ENCODE data around the gene PMM1. TPM values are rescaled to one million over a fixed set of nuclear protein-coding genes. Genes with fewer than 3 reads are reported as not detected.
A peak's percentile ranks its signal among the peaks of the same experiment; 100 is the strongest.

The PMM1 gene
- total RNA-seq, 1 donor from 2014 or later, result 49.7 TPM

DNA sequence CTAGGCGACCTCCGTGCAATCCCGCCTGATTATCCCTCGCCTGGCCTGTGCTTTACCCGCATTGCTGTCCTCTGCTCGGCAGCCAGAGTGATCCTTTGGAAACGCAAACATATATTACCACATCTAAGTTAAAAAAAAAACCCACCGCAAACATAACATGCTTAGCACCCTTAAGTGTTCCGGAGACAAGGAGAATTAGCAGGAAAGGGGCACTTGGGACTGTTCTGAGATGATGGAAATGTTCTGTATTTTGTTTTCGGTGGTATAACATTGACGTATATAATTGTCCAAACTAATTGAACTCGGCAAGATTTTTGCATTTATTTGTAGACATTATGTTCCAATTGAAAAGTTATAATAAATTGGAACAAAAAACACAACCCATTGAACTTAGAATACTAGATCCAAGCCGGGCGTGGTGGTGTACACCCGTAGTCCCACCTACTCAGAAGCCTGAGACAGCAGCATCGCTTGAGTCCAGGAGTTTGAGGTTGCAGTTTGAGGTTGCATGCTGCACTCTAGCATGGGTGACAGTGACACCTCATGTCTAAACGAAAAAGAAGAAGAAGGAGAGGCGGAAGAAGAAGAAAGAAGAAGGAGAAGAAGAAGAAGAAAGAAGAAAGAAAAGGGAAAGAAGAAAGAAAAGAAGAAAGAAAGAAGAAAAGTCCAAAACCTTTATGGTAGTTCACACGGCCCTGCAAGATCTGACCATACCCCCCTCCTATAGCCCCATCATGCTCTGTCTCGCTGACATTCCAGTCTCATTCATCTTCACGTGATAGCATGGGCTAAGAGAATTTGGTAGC lies 44.8 kb downstream of the PMM1 start:
- DNase-seq (ENCODE audit: extremely low spot score, unreplicated experiment), result no peak
- H3K4me3 Mint-ChIP-seq (ENCODE audit: unreplicated experiment), result peak overlapping the region; percentile 93
- TF ChIP-seq, protein P1, sequence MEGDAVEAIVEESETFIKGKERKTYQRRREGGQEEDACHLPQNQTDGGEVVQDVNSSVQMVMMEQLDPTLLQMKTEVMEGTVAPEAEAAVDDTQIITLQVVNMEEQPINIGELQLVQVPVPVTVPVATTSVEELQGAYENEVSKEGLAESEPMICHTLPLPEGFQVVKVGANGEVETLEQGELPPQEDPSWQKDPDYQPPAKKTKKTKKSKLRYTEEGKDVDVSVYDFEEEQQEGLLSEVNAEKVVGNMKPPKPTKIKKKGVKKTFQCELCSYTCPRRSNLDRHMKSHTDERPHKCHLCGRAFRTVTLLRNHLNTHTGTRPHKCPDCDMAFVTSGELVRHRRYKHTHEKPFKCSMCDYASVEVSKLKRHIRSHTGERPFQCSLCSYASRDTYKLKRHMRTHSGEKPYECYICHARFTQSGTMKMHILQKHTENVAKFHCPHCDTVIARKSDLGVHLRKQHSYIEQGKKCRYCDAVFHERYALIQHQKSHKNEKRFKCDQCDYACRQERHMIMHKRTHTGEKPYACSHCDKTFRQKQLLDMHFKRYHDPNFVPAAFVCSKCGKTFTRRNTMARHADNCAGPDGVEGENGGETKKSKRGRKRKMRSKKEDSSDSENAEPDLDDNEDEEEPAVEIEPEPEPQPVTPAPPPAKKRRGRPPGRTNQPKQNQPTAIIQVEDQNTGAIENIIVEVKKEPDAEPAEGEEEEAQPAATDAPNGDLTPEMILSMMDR (IDR thresholded peaks at IDR 0.05), result no peak
- no peaks in the 10 kb centered on the region for H3K36me3 Mint-ChIP-seq (ENCODE audit: unreplicated experiment)
- H3K27ac Mint-ChIP-seq (ENCODE audit: unreplicated experiment), result peak overlapping the region; percentile 88
- H3K9me3 Mint-ChIP-seq (ENCODE audit: unreplicated experiment), result no peaks in the 10 kb centered on the region
- peaks cover 32% of the 10 kb centered on the region for H3K4me1 Mint-ChIP-seq (ENCODE audit: unreplicated experiment)
- H3K27me3 Mint-ChIP-seq (ENCODE audit: unreplicated experiment), result no peaks in the 10 kb centered on the region

DNA sequence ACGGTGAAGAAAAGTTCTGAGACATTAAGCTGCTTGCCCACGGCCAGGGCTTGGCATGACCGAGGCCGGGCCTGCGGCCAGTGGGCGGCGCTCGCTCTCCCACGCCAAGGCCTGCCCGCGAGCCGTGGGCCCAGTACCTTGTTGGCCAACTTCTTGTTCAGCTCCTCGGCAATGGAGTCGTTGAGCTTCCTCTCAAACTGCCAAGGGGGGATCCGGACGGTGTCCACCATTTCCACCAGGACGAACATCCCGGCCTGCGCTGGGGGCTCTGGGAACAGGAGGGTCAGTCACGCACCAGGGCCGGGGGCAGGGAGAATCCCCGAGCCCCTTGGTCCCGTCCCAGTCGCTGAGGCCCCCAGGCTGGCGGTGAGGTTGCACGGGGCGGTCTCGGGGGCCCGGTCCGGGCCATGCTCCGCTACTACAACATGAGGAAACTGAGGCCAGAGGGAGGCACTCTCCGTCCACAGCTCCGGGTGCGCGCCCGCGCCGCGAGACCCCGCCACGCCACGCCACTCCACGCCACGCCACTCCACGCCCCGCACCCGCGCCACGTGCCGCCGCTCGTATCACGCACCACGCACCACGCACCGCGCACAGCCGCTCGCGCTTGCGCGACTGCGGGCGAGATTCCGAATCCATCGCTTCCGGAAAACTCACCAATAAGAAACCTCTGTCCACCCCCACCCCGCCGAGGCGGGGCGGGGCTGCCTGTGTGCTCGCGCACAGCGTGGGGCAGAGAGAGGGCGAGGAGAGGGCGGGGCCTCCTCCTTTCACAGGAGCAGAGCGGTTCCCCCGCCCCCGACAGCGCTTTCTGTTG lies 45.6 kb downstream of the PMM1 start, which contains the start of gene POLR3H:
Gene POLR3H, minus strand, starts transcription at position 617 of the 817 bp plus-strand sequence. Its CDS starts 369 bp downstream, at position 248.
- DNase-seq (ENCODE audit: extremely low spot score, unreplicated experiment), result peak; percentile 99
- peaks cover 3% of the 10 kb centered on the region for H3K36me3 Mint-ChIP-seq (ENCODE audit: unreplicated experiment)
- peaks cover 32% of the 10 kb centered on the region for H3K4me1 Mint-ChIP-seq (ENCODE audit: unreplicated experiment)
- peak within 1 kb of the TSS; percentile 88 for H3K27ac Mint-ChIP-seq (ENCODE audit: unreplicated experiment)
- peak within 1 kb of the TSS; percentile 93 for H3K4me3 Mint-ChIP-seq (ENCODE audit: unreplicated experiment)
- TF ChIP-seq, protein P1 (IDR thresholded peaks at IDR 0.05), result peak; percentile 83
- no peaks in the 10 kb centered on the region for H3K27me3 Mint-ChIP-seq (ENCODE audit: unreplicated experiment)
- no peaks in the 10 kb centered on the region for H3K9me3 Mint-ChIP-seq (ENCODE audit: unreplicated experiment)

DNA sequence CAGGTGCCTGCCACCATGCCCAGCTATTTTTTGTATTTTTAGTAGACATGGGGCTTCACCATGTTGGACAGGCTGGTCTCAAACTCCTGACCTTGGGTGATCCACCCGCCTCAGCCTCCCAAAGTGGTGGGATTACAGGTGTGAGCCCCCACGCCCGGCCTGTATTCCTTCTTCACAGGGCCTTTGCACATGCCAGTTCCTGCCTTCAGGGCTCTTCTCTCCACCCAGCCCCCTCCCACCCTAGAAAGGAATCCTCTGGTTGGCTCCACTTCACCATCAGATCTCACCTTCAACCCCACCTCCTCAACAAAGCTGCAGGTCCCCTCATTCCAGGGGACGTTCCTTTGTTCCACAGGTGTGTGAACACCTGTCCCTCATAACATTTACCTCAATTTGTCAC lies 47.4 kb downstream of the PMM1 start:
- Mint-ChIP-seq H3K36me3 (ENCODE audit: unreplicated experiment) (peaks cover 3% of the 10 kb centered on the region), H3K4me1 (ENCODE audit: unreplicated experiment) (peaks cover 32% of the 10 kb centered on the region), H3K4me3 (ENCODE audit: unreplicated experiment) (peak overlapping the region; percentile 93), H3K27me3 (ENCODE audit: unreplicated experiment) (no peaks in the 10 kb centered on the region), H3K27ac (ENCODE audit: unreplicated experiment) (no peak overlapping the region), H3K9me3 (ENCODE audit: unreplicated experiment) (no peaks in the 10 kb centered on the region)
- no peak for DNase-seq (ENCODE audit: extremely low spot score, unreplicated experiment)
- TF ChIP-seq, protein P1 (IDR thresholded peaks at IDR 0.05), result no peak

DNA sequence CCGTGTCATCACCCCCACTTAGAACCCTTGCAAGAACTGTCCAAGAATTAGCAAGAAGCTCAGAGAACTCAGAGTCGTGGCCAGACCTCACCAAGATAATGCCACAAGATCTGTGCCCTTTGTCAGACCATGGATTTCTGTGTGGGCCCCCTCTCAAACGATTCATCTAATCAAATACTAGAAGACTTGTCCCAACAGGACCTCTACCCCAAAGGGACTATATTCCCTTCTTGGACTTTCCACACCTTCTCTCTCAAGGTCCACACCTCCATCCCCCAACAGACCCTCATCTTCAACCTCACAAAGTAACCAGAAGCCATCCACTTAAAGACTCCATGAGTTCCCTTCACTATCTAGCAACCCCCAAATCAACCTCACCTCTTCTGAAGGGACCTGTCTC lies 48.2 kb downstream of the PMM1 start:
- no peak overlapping the region for H3K4me3 Mint-ChIP-seq (ENCODE audit: unreplicated experiment)
- H3K9me3 Mint-ChIP-seq (ENCODE audit: unreplicated experiment), result no peaks in the 10 kb centered on the region
- TF ChIP-seq, protein P1 (IDR thresholded peaks at IDR 0.05), result no peak
- no peak overlapping the region for H3K27ac Mint-ChIP-seq (ENCODE audit: unreplicated experiment)
- H3K36me3 Mint-ChIP-seq (ENCODE audit: unreplicated experiment), result peaks cover 3% of the 10 kb centered on the region
- no peak for DNase-seq (ENCODE audit: extremely low spot score, unreplicated experiment)
- no peaks in the 10 kb centered on the region for H3K27me3 Mint-ChIP-seq (ENCODE audit: unreplicated experiment)
- peaks cover 32% of the 10 kb centered on the region for H3K4me1 Mint-ChIP-seq (ENCODE audit: unreplicated experiment)

DNA sequence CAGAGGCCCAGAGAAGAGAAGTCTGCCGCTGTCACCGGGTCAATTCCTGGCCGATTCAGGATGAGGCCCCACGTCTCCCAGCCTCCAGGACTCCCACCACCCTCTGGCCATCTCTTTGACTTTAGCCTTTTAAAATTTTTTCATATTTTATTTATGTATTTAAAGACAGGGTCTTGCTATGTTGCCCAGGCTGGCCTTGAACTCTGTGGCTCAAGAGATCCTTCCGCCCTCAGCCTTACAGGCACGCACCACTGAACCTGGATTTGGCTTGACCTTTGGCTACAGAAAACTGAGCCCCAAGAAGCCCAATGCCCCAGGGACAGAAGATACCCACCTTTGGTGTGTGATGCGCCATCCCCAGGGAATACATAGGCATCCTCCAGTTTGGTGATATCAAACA lies 49.3 kb downstream of the PMM1 start:
- Mint-ChIP-seq H3K27me3 (ENCODE audit: unreplicated experiment) (no peaks in the 10 kb centered on the region), H3K9me3 (ENCODE audit: unreplicated experiment) (no peaks in the 10 kb centered on the region), H3K4me1 (ENCODE audit: unreplicated experiment) (peaks cover 30% of the 10 kb centered on the region), H3K36me3 (ENCODE audit: unreplicated experiment) (peaks cover 3% of the 10 kb centered on the region), H3K4me3 (ENCODE audit: unreplicated experiment) (no peak overlapping the region), H3K27ac (ENCODE audit: unreplicated experiment) (no peak overlapping the region)
- DNase-seq (ENCODE audit: extremely low spot score, unreplicated experiment), result no peak
- TF ChIP-seq, protein P1 (IDR thresholded peaks at IDR 0.05), result no peak
